GM19468 (cell line): Measurements from ENCODE around the gene CDKL1.

ENCODE experiments used
- ATAC-seq: cut with Tn5 transposase; IDR thresholded peaks from one replicate; pipeline ENCODE4 v1.9.1; 2021; ENCODE audit warnings: mild to moderate bottlenecking, moderate library complexity, moderate number of reproducible peaks; ENCODE audit not compliant: unreplicated experiment; ENCODE audit errors: extremely low read depth

The CDKL1 gene

DNA sequence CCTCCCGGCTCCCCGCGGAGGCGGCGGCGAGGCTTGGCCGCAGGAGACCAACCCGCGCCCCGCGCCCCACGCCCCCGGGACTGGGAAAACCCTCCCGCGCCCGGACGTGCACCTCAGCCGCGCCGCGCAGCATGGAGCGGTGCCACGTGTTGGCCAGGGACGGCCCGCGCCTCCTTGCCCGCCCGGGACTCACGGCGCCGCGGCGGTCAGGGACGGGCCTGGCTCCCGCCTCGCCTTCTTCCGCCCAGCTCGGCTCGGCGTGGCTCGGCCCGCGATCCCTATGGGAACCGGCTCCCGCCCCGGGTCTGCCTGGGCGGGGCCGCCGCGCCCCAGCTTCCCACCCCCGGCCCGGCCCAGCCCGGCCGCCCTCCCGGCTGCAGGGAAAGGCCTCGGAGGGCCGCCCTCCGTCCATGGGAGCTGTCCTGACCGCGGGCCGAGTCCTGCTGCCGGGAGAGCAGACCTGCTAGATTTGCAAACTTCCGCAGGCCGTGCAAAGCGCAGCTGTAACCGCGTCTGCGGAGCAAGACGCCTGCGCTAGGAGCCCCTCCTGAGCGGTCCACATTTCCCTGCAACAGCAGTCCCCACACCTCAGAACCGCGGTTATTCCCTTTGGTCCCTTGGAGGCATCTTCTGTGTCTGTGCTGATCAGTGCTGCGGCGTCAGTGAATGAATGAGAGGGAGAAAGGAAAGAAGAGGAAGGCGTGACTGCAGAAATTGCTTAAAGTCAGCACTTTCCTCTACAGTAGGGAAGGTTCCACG is at the start of gene CDKL1:
CDKL1 (minus strand) TSS at position 251 of the 759 bp plus-strand sequence. CDS start 1,013 bp downstream, outside the sequence.
- peak; percentile 19 for ATAC-seq

DNA sequence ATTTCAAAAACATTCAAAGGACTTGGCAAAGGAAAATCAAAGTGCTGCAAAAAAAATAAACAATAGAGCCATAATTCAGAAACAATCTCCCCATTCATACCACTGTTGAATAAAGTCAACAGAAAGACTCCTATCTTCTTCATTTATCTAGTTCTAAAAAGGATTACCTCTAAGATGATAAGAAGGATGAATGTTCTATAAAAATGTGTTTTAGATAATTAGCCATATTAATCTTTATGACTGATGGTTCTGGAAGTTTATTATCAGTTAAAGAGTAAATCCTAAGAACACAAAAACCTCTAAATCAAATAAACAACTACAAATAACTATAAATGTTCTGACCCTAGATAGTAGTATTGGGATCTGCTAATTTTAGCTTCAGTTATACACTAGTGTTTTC is 37.8 kb upstream of the CDKL1 start:
- no peak for ATAC-seq

DNA sequence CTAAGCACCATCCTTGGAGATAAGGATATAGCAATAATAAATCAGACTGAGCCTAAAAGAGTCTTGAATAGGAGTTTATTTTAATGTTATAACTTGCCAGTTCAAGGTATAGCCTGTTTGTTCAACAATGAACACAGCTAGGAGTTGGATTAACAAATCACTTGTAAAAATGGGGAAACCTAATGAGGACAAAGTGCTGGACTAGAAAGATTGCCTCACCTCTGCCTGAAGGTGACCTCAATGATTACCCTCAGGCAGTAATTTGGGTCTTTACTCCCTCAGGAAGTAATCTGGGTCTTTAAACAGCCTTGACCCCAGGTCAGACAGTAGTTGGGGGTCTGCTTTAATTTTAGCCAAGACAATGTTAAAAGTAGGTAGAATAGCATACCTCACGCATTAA is 35.5 kb upstream of the CDKL1 start:
- no peak for ATAC-seq

DNA sequence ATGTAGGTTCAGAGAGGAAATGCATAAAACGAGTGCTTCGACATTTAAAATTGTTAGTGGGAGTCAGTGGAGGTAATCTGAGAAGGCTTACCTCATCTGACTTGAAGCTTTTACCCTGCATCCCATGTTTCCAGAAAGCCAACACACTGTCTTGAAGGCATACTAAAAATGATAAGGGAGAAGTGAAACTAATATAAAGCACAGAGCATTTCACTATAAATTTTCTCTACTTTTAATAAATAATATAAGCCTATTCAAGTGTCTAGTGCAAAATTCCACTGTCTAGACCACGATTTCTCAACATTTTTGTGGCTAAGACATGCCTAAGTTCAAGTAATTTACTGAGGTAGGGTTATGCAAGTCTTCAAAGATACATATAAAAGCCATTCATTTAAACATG is 29.1 kb upstream of the CDKL1 start:
- ATAC-seq, result no peak

DNA sequence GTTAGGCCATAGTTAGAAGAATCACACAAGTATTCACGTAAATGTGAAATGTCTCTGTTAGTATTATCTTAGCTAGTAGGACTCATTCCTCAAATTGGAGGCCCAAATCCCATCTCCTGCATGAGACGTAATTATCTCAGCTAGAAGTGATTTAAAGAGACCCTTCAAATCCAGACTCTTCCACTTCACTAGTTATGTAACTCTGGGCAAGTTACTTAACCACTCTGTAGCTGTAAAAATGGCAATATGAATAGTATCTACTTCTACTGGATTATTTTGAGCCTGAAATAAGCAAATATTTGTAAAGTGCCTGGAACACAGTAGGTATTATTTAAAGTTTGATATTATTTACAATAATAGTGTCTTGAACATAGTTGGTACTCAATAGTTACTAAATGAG is 28.4 kb upstream of the CDKL1 start:
- no peak for ATAC-seq

DNA sequence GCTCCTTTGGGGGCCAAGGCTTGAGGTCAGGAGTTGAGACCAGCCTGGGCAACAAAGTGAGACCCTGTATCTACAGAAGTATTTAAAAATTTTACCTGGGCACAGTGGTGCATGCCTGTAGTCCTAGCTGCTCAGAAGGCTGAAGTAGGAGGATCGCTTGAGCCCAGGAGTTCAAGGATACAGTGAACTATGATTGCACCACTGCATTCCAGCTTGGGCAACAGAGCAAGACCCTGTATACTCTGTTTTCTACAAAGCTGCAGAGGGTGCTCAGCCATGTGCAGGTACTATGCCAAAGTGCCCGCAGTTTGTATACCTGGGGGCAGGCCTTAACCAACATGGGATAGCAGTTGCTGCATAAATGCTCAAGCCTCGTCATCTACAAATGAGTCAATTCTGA is 26.8 kb upstream of the CDKL1 start:
- ATAC-seq, result no peak

DNA sequence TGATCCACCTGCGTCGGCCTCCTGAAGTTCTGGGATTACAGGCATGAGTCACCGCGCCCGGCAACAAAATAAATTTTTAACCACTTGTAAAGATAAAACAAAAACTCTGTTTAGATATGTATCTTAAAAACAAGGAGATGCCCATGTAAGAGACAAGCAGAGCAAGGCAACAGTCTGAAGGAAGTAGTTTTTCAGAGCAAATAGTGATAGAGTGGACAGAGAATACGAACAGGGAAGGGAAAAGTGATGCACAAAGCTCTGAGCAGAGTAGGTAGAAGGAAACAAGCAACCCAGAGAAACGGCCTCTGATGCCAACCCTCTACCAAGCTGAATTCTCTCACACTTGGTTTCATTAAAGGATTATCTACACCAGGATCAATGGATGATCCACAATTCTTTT is 24.8 kb upstream of the CDKL1 start:
- ATAC-seq, result no peak

DNA sequence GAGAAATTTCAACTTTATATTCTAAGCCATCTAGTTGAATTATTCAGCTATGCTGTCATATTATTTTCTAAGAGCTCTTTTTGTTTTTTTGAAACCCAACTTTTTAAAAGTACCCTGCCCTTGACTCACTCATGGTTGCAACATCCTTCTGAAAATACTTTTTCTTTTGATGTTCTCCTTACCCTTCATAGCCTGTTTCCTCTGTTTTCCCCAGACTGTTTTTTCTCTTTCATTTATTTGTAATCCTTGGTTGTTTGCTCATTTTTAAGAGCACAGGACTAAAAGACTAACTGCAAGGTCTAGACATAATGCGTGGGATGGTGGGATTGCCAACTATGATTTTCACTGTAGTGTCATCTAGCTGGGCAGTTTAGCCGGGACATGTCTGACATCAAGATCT is 21.2 kb upstream of the CDKL1 start:
- ATAC-seq, result no peak

DNA sequence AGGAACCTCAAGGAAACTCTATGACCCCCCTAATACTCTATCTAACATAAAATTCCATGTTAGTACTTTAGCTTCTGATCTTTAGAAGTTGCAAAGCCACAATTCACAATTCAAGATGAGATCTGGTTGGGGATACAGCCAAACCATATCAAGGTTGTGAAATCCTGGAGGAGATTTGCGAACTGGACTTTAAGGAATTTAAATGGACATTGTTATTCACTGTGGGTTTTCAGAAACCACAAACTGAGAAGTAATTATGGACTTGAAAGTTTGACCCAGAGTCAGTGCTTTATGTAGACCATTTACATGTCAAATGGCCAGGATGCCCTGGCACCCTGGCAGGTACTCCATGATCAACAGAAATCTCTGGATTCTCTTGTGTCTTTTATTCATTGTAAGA is 14.2 kb upstream of the CDKL1 start:
- no peak for ATAC-seq

DNA sequence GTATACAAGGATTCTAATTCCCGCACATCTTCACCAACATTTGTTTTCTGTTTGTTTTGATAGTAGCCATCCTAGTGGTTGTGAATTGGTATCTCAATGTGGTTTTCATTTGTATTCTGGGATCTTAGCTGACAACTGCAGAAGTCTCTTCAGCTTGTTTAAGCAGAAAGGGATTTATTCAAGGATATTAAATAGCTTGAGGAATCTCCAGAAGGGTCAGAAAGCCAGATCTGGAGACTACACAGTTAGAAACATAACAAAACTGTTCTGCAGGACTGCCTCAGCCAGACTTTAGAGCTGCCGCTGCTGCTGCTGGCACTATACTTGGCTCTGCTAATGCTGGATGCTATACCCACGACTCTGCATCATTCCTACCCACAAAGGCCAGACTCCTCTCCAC is 13.4 kb upstream of the CDKL1 start:
- no peak for ATAC-seq

DNA sequence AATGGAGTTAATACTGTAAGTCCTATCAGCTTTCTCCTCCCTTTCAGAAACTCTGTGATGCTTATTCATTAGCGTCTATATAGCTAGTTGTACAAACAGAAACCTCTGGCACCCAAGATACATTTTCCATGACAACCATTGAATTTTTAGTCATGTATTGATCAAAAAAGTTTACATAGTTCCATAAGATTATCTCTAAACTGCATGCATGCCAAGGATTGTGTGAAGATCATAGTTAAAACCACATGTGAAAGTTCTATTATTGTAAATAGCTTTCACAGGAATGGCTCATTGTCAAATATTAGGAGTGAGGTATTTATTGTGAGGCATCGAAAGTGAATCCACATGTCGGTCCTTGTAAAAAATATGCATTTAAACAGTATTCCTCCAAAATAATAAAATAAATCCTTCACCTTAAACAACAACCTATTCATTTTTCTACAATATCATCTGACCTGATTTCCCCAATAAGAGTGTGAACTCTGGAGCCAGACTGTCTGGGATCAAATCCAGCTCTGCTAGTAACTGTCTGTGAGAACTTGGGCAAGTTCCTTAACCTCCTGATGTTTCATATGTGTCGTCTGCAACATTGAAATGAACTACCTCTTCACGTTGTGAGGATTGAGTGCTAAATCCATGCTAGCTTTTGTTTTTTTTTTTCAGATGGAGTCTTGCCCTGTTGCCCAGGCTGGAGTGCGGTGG is 10.6 kb upstream of the CDKL1 start:
- no peak for ATAC-seq

DNA sequence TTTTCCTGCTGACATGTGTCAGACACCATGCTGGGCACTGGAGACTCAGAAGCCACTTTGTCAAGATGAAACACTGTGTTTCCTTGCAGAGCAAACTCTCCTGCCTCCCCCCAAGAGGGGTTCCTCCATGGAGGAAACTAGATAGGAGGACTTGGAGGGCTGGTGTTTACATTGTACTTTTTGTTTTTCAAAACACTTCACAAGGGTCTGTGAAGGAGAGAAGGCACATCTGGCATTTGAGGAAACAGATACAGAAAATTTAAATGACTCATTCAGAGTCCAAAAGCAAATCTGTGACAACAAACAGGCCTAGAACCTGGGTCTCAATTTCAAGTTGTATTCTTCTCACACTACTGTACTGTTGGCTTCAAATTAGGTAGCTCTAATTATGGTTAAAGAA is 6.7 kb upstream of the CDKL1 start:
- ATAC-seq, result no peak

DNA sequence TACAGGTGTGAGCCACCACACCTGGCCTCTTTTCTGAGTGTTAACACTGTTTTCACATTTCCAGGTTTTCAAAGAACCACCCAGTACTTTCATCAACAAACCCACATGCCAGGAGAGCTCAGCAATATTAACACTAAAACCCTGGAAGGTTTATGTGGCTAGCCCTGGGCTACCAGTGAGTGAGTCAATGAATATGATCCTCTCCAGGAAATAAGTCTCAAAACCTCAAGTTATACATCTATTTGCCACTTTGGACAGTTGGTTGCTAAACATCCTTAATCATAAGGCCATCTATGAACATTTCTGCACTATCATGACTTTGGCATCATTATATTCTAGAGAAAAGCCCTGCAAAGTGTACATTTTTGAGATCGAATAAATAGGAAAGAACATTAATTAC is 6.3 kb upstream of the CDKL1 start:
- no peak for ATAC-seq

DNA sequence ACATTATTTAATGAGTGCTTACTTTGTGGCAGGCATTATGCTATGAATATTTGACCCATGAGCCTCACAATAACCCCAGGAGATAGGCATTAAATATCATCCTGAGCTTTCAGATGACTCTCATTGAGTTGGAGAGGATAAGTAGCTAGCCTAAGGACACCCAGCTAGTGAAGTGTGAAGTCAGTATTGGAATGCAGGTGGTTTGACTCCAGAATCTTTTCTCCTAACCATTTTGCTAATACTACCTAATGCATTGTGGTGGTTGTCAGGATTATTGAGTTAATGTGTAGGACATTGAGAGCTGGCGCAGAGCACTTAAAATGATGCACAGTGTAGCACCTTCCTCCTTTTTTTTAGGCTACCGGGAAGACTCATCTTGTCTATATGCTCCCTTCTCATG is 3.8 kb upstream of the CDKL1 start:
- no peak for ATAC-seq

DNA sequence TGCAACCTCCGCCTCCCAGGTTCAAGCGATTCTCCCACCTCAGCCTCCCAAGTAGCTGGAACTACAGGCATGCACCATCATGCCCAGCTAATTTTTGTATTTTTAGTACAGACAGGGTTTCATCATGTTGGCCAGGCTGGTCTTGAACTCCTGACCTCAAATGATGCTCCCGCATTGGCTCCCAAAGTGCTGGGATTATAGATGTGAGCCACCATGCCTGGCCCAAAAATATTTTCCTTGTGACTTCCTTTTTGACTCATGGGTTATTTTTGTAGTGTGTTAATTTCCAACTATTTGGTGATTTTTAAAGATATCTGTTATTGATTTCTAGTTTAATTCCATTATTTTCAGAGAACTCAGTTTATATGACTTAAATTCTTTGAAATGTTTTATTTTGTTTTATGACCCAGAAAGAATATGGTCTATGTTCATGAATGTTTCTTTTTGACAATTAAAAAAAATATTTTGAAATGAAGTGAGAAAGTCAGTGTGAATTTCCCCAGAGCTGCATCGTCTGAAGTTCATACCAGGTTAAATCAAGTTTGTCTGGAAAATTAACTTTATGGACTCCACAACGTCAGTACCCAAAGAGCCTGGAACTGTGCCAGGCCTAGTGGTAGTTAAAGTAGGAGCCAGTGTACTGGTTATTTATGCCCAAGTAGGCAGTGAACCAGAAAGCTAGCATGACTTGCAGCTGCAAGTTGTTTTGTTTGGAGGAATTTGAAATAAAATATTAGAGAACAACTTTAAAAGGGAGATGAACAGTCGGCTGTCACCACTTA is 2.8 kb upstream of the CDKL1 start:
- no peak for ATAC-seq

DNA sequence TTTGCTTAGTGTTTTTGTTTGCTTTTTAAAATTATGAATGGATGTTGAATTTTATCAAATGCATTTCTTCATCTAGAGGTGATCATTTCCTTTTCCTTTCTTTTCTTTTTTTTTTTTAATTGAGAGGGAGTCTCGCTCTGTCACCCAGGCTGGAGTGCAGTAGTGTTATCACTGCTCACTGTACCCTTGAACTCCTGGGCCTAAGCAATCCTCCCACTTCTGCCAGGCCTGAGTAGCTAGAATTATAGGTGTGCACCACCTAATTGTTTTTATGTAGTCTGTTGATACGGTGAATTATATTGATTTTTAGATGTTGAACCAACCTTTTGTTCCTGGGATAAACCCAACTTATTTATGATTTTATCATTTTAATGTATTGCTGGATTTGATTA is 1.5 kb upstream of the CDKL1 start:
- no peak for ATAC-seq

DNA sequence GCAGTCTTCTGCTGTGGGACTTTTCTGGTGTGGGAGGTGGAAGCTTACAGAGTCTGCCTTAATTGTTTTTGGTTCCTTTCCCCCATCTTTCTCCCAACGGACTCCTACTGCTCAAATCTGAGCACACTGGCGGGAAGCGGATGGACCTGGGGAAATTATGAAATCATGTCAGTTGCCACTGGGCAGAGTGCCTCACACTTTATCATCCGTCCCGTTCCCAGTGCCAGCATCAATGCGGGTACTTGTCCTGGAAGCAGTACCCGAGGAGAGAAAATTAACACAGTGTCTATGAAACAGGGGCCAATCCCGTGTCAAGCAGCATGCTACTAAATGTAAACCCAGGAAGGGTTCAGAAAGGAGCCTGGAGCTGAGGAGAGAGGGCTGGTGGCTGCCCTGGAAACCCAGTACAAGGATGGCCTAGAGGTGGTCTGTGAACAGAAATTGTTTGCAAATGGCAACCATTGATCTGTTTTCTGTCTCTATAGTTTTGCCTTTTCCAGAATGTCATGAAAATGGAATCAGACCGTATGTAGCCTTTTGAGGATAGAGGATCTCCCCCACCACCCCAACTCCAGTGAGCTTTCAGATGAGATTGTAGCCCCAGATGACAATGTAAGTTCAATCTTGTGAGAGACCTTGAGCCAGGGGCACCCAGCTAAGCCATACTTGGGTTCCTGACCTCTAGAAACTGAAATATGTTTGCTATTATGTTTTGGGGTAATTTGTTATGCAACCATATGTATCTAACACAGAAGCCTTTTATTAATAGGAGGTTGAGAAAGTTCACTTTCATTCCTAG is 908 bp upstream of the CDKL1 start:
- no peak for ATAC-seq

DNA sequence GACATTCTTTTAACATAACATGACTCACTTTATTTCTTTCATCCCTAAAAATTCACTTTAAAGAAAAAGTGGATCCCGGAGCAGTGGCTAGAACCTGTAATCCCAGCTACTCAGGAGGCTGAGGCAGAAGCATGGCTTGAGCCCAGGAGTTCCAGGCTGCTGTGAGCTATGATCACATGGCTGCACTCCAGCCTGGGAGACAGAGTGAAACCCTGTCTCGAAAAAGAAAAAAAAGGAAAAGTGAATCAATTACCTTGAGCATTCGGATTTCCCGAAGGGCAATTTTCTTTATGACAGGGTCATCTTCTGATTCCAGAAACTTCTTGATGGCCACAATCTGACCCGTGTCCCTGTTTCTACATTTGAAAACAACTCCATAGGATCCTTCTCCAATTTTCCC is 1.2 kb downstream of the CDKL1 start:
- no peak for ATAC-seq

DNA sequence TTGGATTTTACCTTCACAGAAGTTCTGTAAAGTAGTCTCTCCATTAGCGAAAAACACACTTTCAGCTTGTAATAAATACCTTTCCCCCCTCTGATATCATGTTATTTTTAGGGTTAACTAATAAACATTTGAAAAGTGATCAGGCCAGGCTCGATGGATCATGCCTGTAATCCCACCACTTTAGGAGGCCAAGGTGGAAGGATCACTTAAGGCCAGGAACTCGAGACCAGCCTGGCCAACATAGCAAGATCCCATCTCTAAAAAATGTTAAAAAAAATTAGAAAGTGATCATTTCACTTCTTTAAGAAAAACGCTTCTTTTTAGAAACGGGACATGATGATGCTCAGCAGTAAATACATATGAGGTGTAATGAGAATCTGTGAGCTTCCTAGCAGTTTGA is 2.0 kb downstream of the CDKL1 start:
- no peak for ATAC-seq

DNA sequence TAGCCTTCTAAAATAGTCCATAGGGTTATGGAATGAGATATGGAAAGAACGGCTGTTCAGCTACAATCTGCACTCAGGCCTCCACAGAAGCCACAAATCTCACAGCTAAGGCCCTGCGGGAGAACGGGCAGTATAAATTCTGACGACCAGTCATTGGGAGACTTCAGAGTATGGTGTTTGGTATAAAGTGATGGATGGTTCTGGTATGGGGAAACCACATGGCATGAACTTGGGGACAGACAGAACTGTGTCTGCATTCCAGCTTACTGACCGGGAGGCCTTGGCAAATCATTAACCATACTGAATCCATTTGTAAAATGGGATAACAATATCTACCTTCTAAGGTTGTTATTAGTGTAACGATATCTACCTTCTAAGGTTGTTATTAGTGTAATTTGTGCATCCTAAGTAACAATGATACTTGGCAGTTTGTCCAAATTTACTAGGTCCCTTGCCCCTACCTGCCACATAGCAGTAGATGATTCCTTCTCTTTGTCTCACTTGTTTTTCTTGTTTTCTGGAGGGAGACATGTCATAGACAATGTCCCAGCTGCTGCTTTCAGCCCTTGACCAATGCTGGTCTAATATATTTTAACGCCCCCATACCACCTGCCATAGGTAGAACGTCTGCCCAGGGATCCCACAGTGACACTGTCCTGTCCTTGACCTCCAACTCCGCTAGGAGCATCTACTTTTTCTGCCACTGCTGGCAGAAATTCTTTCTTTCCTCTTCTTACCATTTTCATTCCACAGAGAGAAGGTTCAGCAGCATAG is 6.8 kb downstream of the CDKL1 start:
- ATAC-seq, result no peak
